ENCODE data around the gene GNPTG. TPM values are rescaled to one million over a fixed set of nuclear protein-coding genes. Genes with fewer than 3 reads are reported as not detected.

GNPTG gene
- total and polyA plus RNA-seq, 2 donors (not counting 3 experiments of a cell fraction or from before 2014, with no cell fraction given) = 51.6 to 109 TPM

DNA sequence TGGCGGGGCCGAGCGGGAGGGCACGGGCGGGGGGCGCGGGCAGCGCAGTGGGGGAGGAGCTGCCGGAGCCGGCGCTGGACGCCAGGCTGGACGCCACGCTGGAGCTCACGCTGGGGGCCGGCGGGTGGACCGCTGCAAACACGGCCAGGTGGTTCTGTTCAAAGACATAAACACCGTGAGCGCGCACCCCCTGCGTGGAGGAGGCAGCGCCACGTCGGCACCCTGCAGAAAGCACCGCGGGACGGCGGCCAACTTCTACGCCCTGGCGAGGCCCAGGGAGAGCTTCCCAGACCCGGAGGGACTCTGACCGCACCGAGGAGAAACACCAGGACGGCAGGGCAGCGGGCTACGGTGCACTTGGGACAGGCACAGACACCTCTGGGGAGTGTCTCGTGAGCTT lies 33.5 kb downstream of the GNPTG start:
- no TSS peak for BruUV-seq (replicated peaks)

DNA sequence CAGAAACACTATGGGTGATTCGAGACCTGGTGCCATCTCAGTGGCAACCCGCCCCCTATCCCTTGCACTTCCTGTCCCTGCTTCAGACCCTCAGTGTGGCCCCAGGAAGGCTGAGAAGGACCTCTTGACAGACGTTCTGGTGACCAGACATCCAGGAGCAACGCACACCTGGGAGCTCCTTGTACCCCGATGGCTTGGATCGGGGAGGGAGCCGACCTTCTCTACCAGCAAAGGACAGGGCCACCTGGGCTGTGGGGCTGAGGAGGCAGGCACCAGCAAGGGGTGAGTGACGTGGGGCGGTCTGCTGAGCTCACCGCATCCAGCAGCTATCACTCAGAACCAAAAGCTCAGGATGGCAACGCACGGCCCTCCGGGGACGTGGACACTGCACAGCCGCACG lies 35.6 kb downstream of the GNPTG start:
- H3K4me1 ChIP-seq (ENCODE audit: control insufficient read depth, extremely low read depth, insufficient read depth, low read length) = no peaks in the 10 kb centered on the region
- no peak overlapping the region for H3K9ac ChIP-seq (replicated peaks; ENCODE audit: extremely low read depth, insufficient read depth, low read length)
- H3K9me3 ChIP-seq (replicated peaks; ENCODE audit: control insufficient read depth, insufficient read depth, low read length) = no peaks in the 10 kb centered on the region
- CTCF ChIA-PET = no interaction called here
- no peaks in the 10 kb centered on the region for H3K27me3 ChIP-seq (ENCODE audit: control insufficient read depth in 2 of 2, insufficient read depth in 2 of 2, low read length in 2 of 2)
- POLR2A ChIA-PET = no interaction called here
- H3K4me3 ChIP-seq (replicated peaks in 1 of 3; ENCODE audit: insufficient read depth in 1 of 3, low read depth in 1 of 3, low read length in 3 of 3) = no peak overlapping the region
- dilution Hi-C loops (cut with MboI; ENCODE audit: extremely low pct_ligation_motif_present, low sequenced_read_pairs) = no loop called here
- no peaks in the 10 kb centered on the region for H3K9me1 ChIP-seq (replicated peaks; ENCODE audit: control insufficient read depth, extremely low read depth, insufficient read depth, low read length)
- TF ChIP-seq POLR2A (IDR thresholded peaks at IDR 0.05; ENCODE audit: low read depth, low read length) (no peak), JUN (IDR thresholded peaks at IDR 0.05; ENCODE audit: borderline replicate concordance, insufficient read depth, insufficient read length, low read depth) (no peak), FOS (IDR thresholded peaks at IDR 0.05; ENCODE audit: borderline replicate concordance, insufficient read depth, low read length) (no peak), EZH2 (IDR thresholded peaks at IDR 0.05; ENCODE audit: borderline replicate concordance, low read depth, low read length, severe bottlenecking) (no peak), GATA2 (IDR thresholded peaks at IDR 0.05; ENCODE audit: insufficient read depth, insufficient read length, low read depth, low read length) (no peak), MYC (IDR thresholded peaks at IDR 0.05; ENCODE audit: low read depth, low read length) (no peak), POLR2AphosphoS5 (IDR thresholded peaks at IDR 0.05; ENCODE audit: insufficient read depth, low read depth, low read length) (no peak)
- TF ChIP-seq, protein P1, sequence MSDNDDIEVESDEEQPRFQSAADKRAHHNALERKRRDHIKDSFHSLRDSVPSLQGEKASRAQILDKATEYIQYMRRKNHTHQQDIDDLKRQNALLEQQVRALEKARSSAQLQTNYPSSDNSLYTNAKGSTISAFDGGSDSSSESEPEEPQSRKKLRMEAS (IDR thresholded peaks at IDR 0.05; ENCODE audit: insufficient read depth, insufficient read length) = no peak
- TF ChIP-seq, protein P2, sequence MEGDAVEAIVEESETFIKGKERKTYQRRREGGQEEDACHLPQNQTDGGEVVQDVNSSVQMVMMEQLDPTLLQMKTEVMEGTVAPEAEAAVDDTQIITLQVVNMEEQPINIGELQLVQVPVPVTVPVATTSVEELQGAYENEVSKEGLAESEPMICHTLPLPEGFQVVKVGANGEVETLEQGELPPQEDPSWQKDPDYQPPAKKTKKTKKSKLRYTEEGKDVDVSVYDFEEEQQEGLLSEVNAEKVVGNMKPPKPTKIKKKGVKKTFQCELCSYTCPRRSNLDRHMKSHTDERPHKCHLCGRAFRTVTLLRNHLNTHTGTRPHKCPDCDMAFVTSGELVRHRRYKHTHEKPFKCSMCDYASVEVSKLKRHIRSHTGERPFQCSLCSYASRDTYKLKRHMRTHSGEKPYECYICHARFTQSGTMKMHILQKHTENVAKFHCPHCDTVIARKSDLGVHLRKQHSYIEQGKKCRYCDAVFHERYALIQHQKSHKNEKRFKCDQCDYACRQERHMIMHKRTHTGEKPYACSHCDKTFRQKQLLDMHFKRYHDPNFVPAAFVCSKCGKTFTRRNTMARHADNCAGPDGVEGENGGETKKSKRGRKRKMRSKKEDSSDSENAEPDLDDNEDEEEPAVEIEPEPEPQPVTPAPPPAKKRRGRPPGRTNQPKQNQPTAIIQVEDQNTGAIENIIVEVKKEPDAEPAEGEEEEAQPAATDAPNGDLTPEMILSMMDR (IDR thresholded peaks at IDR 0.05; ENCODE audit: extremely low read depth in 1 of 2, insufficient read depth in 1 of 2, low read depth in 1 of 2, low read length in 2 of 2) = no peak
- H3K4me2 ChIP-seq (ENCODE audit: insufficient read depth, low read length) = no peak overlapping the region
- no TSS peak for BruUV-seq (replicated peaks)
- no peak for DNase-seq (ENCODE audit: low read depth, low spot score)
- no peak overlapping the region for H2AFZ ChIP-seq (ENCODE audit: low read depth, low read length)
- no peak overlapping the region for H3K27ac ChIP-seq (ENCODE audit: insufficient read depth, low read depth, low read length)
- intact Hi-C loops (cut with micrococcal nuclease) = no loop called here
- FAIRE-seq = no peak
- no peaks in the 10 kb centered on the region for H3K79me2 ChIP-seq (ENCODE audit: control insufficient read depth, insufficient read depth, low read length)
- H3K36me3 ChIP-seq (ENCODE audit: control insufficient read depth in 2 of 2, extremely low read depth in 1 of 2, insufficient read depth in 2 of 2, low read length in 2 of 2) = peaks cover 0 to 13% of the 10 kb centered on the region in 2 experiments
- H4K20me1 ChIP-seq (replicated peaks; ENCODE audit: control insufficient read depth, extremely low read depth, insufficient read depth, low read length) = no peaks in the 10 kb centered on the region

More for the DNA sequence above, 33.5 kb downstream of the GNPTG start:
- Histone ChIP-seq H3K27ac (ENCODE audit: insufficient read depth, low read depth, low read length) (no peak overlapping the region), H3K27me3 (ENCODE audit: control insufficient read depth in 2 of 2, insufficient read depth in 2 of 2, low read length in 2 of 2) (no peaks in the 10 kb centered on the region), H3K9me1 (replicated peaks; ENCODE audit: control insufficient read depth, extremely low read depth, insufficient read depth, low read length) (no peaks in the 10 kb centered on the region), H3K79me2 (ENCODE audit: control insufficient read depth, insufficient read depth, low read length) (no peaks in the 10 kb centered on the region), H3K4me2 (ENCODE audit: insufficient read depth, low read length) (no peak overlapping the region), H4K20me1 (replicated peaks; ENCODE audit: control insufficient read depth, extremely low read depth, insufficient read depth, low read length) (no peaks in the 10 kb centered on the region), H3K4me3 (replicated peaks in 1 of 3; ENCODE audit: insufficient read depth in 1 of 3, low read depth in 1 of 3, low read length in 3 of 3) (no peak overlapping the region), H2AFZ (ENCODE audit: low read depth, low read length) (no peak overlapping the region), H3K9ac (replicated peaks; ENCODE audit: extremely low read depth, insufficient read depth, low read length) (no peak overlapping the region), H3K9me3 (replicated peaks; ENCODE audit: control insufficient read depth, insufficient read depth, low read length) (no peaks in the 10 kb centered on the region), H3K36me3 (ENCODE audit: control insufficient read depth in 2 of 2, extremely low read depth in 1 of 2, insufficient read depth in 2 of 2, low read length in 2 of 2) (peaks cover 0 to 11% of the 10 kb centered on the region in 2 experiments), H3K4me1 (ENCODE audit: control insufficient read depth, extremely low read depth, insufficient read depth, low read length) (no peaks in the 10 kb centered on the region)
- ChIA-PET CTCF (interaction anchor here (1.4 kb wide), 1 partner anchor 21 kb away, joined by 3 read pairs; no protein-coding TSS in a partner anchor), POLR2A (no interaction called here)
- FAIRE-seq (no peak), DNase-seq (ENCODE audit: low read depth, low spot score) (no peak)
- TF ChIP-seq MYC (IDR thresholded peaks at IDR 0.05; ENCODE audit: low read depth, low read length) = no peak
- dilution Hi-C loops (cut with MboI; ENCODE audit: extremely low pct_ligation_motif_present, low sequenced_read_pairs) (no loop called here), intact Hi-C loops (cut with micrococcal nuclease) (no loop called here)
